GM19395 (cell line): ENCODE measurements around the gene IGBP1.
"Not testable (repeated sequence)": the region's sequence is repeated elsewhere in the genome, so short reads cannot be mapped to it uniquely, and the experiment has no call there.

Experiments
- ATAC-seq: cut with Tn5 transposase; IDR thresholded peaks from one replicate; pipeline ENCODE4 v1.9.1; 2021; ENCODE audit warnings: mild to moderate bottlenecking, moderate library complexity; ENCODE audit not compliant: unreplicated experiment

The IGBP1 gene

DNA sequence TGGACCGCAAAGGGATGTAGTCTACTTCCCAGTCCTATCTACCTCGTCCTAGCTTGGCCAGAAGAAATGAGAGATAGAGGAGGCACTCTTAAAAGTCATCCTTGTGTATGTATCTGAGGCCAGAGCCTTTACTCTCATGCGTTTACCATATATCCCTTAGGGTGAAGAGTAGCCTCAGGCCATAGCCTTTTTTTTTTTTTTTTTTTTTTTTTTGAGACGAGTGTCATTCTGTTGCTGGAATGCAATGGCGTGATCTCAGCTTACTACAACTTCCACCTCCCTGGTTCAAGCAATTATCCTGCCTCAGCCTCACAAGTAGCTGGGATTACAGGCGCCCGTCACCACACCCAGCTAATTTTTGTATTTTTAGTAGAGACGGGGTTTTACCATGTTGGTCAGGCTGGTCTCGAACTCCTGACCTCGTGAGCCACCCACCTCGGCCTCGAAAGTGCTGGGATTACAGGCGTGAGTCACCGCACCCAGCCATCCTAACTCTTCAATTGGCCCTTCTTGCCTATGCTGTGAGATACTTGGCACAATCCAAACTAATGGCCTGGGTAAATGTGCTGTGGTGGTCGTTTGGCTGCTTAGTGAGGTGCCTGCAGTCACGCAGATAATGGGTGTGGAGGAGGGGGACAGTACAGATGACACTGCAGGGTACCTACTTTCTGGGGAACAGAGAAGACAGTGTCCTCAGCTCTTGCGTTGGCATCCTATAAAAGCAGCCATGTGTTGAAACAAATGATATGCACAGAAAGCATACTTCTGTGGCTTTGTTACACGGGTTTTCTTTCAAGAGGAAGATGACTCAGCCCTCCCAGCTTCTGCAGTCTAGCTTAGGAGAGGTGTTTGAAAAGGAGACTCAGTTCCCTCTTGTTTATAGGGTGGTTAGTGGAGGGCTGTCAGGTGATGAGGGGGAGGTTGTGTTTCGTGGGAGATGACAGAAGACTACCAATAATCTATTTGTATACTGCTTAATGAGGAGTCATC lies 33.6 kb downstream of the IGBP1 start:
- no peak for ATAC-seq

- no peak for ATAC-seq
These were observed 35.3 kb downstream of the IGBP1 start for GRCh38 chrX:70168238-70169188.

DNA sequence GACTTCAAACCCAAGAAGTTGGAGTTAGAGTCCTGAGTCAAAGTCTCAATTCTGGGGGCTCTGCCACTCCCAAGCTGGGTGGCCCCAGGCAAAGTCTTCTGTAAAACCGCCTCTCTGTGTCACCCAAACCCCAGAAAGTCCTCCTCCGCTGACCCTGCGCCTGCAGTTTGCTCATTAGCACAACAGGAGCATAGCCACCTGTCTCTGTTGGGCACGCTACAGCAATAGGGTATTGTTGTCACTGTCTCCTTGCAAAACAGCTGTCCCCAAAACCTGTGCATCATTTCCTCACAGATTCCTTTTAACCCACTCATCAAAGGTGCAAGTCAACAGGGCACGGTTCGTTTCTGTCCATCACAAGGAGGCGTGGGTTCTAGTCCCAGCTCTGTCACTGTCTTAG lies 36.0 kb downstream of the IGBP1 start:
- no peak for ATAC-seq

DNA sequence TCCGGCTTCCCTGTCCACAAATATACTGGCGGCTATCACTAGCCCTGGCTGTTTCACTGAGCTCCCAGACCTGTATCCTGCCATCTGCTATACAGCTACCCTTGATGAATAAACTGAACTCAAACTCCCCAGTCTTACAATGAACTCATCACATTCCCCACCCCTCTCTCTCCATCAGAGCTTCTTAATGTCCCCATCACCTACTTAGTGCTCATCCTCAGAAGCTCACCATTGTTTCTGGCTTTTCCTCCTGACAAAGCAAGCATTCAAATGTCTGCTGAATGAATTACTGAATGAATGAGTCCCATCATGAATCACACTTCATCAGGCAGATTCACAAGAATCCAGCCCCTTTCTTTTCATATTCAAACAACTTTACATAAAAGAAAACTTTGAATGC lies 38.4 kb downstream of the IGBP1 start:
- ATAC-seq, result no peak

GRCh38 chrX:70172221-70172620 lies 39.0 kb downstream of the IGBP1 start:
- ATAC-seq, result no peak

DNA sequence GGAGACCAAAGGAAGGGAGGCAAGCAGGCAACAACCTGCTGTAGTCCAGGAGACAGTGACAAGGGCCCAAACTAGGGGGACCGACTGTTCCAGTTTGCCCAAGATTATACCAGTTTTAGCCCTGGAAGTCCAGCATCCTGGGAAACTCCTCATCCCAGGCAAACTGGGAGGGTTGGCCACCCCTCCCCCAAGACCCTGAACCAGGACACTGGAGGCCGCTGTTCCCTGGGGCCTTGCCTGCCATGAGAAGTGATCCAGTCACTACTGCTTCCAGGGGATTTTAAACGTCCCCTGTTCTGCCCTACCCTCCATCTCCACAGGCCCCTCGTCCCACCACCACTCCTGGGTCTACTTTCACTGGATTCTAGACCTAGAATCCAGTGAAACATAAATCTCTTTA lies 39.7 kb downstream of the IGBP1 start:
- no peak for ATAC-seq

DNA sequence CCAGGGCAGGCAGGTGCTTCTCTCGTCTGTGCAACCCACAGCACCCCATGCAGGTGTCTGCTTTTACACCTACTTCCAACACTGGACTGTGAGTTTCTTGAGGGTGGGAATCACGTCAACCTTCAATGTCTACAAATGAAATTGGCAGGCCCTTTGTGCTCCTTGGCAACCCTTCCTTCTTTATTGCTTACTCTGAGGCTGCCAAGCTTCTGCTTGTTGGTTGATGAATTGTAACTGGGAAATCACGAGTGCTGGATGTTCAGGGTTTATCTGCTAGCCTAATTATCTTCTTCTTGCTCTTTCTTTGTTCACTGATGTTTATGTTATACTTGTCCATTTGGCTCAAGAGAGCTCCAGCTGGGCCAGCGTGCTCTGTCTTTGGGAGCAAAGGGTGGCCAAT lies 41.5 kb downstream of the IGBP1 start:
- ATAC-seq, result no peak

DNA sequence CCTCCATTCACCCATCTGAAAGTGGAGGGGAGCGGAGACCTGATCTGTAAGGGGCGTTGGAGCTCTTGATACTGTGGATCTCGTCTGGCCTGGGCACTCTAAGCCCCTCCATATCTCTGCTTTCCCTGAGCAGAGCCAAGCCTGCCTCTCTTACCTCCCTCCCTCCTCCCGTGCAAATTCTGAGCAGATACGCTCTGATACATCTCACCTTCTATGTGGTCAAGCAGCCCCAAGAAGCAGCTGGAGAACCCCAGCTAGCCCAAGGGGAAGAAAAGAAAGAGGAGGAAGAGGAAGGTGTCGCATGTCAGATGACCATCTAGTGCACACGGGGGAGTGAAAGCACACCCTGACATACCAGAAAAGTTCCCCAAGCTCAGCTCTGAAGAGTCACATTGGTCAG lies 42.1 kb downstream of the IGBP1 start:
- ATAC-seq, result no peak

GRCh38 chrX:70176938-70177533 lies 43.8 kb downstream of the IGBP1 start, which contains the start of gene DGAT2L6:
DGAT2L6 (plus strand) TSS chrX:70177483; CDS start chrX:70177583, 100 bp downstream.
- ATAC-seq, result no peak

GRCh38 chrX:70183091-70183490 lies 49.8 kb downstream of the IGBP1 start:
- ATAC-seq, result no peak

GRCh38 chrX:70190225-70190624 lies 57.0 kb downstream of the IGBP1 start:
- no peak for ATAC-seq

GRCh38 chrX:70196961-70197720 lies 63.9 kb downstream of the IGBP1 start:
- peak; percentile 93 for ATAC-seq

- ATAC-seq, result no peak
These were observed 68.5 kb downstream of the IGBP1 start for GRCh38 chrX:70201732-70202131.

- ATAC-seq, result no peak
These were observed 75.2 kb downstream of the IGBP1 start for GRCh38 chrX:70208479-70208878.

DNA sequence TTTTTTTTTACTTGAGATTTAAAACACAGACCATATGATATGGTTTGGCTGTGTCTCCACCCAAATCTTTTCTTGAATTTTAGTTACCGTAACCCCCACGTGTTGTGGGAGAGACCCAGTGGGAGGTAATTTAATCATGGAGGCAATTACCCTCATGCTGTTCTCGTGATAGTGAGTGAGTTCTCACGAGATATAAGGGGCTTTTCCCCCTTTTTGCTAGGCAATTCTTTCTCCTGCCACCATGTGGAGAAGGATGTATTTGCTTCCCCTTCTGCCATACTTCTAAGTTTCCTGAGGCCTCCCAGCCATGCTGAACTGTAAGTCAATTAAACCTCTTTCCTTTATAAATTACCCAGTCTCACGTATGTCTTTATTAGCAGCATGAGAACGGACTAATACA lies 76.3 kb downstream of the IGBP1 start:
- not testable (repeated sequence) for ATAC-seq
